ENCODE data around the gene SZT2. TPM values are rescaled to one million over a fixed set of nuclear protein-coding genes. Genes with fewer than 3 reads are reported as not detected.

SZT2 gene
- total RNA-seq, 1 donor from 2014 or later, result 11.0 TPM

DNA sequence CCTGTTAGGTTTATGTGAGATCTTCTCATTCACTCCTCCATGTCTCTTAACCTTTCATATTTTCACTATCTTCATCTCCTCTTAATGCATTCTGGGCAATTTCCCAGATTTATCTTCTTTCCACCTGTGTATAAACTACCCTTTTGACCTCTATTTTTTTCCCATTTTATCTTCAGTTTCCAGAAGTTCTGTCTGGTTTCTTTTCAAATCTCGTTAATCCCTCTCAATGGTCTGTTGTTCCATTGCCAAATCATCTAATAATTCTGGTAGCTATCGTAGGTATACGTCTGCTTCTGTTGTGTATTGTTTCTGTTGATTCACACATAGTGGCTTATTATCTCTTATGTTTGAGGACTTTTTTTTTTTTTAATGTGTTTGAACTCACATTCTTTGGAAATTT lies 89.7 kb downstream of the SZT2 start:
- H3K79me2 ChIP-seq (ENCODE audit: low read depth), result no peaks in the 10 kb centered on the region
- TF ChIP-seq EZH2 (IDR thresholded peaks at IDR 0.05) (no peak), EZH2phosphoT487 (IDR thresholded peaks at IDR 0.05) (no peak)
- TF ChIP-seq, protein P1, sequence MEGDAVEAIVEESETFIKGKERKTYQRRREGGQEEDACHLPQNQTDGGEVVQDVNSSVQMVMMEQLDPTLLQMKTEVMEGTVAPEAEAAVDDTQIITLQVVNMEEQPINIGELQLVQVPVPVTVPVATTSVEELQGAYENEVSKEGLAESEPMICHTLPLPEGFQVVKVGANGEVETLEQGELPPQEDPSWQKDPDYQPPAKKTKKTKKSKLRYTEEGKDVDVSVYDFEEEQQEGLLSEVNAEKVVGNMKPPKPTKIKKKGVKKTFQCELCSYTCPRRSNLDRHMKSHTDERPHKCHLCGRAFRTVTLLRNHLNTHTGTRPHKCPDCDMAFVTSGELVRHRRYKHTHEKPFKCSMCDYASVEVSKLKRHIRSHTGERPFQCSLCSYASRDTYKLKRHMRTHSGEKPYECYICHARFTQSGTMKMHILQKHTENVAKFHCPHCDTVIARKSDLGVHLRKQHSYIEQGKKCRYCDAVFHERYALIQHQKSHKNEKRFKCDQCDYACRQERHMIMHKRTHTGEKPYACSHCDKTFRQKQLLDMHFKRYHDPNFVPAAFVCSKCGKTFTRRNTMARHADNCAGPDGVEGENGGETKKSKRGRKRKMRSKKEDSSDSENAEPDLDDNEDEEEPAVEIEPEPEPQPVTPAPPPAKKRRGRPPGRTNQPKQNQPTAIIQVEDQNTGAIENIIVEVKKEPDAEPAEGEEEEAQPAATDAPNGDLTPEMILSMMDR (IDR thresholded peaks at IDR 0.05), result no peak
- H3K4me1 ChIP-seq, result no peaks in the 10 kb centered on the region
- H3K9ac ChIP-seq, result no peak overlapping the region
- H3F3A ChIP-seq (ENCODE audit: low read depth), result no peaks in the 10 kb centered on the region
- Mint-ChIP-seq H3K27ac (no peak overlapping the region), H3K27me3 (ENCODE audit: insufficient read depth, low read depth) (peaks cover 2% of the 10 kb centered on the region), H3K9me3 (peaks cover 3% of the 10 kb centered on the region), H3K36me3 (no peaks in the 10 kb centered on the region), H3K4me3 (no peak overlapping the region), H3K4me1 (no peaks in the 10 kb centered on the region)
- no peak overlapping the region for H3K4me2 ChIP-seq
- no peak overlapping the region for H2AFZ ChIP-seq (replicated peaks)
- H3K9me3 ChIP-seq (ENCODE audit: low read depth), result no peaks in the 10 kb centered on the region
- no peaks in the 10 kb centered on the region for H3K36me3 ChIP-seq
- no peaks in the 10 kb centered on the region for H4K20me1 ChIP-seq (ENCODE audit: low read depth)
- H3K27me3 ChIP-seq, result no peaks in the 10 kb centered on the region
- H3K27ac ChIP-seq, result no peak overlapping the region
- H3K4me3 ChIP-seq, result no peak overlapping the region
- DNase-seq (ENCODE audit: low spot score), result no peak

GRCh38 chr1:43481491-43481890 lies 91.8 kb downstream of the SZT2 start:
- no peaks in the 10 kb centered on the region for H3K79me2 ChIP-seq (ENCODE audit: low read depth)
- DNase-seq (ENCODE audit: low spot score), result no peak
- H3K9ac ChIP-seq, result no peak overlapping the region
- H2AFZ ChIP-seq (replicated peaks), result no peak overlapping the region
- Mint-ChIP-seq H3K27me3 (ENCODE audit: insufficient read depth, low read depth) (peaks cover 2% of the 10 kb centered on the region), H3K27ac (no peak overlapping the region), H3K4me3 (no peak overlapping the region), H3K9me3 (peaks cover 3% of the 10 kb centered on the region), H3K4me1 (no peaks in the 10 kb centered on the region), H3K36me3 (no peaks in the 10 kb centered on the region)
- H3K4me2 ChIP-seq, result no peak overlapping the region
- H3K36me3 ChIP-seq, result no peaks in the 10 kb centered on the region
- H3K27ac ChIP-seq, result no peak overlapping the region
- H4K20me1 ChIP-seq (ENCODE audit: low read depth), result no peaks in the 10 kb centered on the region
- H3F3A ChIP-seq (ENCODE audit: low read depth), result no peaks in the 10 kb centered on the region
- no peaks in the 10 kb centered on the region for H3K4me1 ChIP-seq
- H3K4me3 ChIP-seq, result no peak overlapping the region
- TF ChIP-seq EZH2 (IDR thresholded peaks at IDR 0.05), result no peak
- no peak for TF ChIP-seq EZH2phosphoT487 (IDR thresholded peaks at IDR 0.05)
- H3K9me3 ChIP-seq (ENCODE audit: low read depth), result no peaks in the 10 kb centered on the region
- H3K27me3 ChIP-seq, result no peaks in the 10 kb centered on the region

GRCh38 chr1:43482215-43482614 lies 92.5 kb downstream of the SZT2 start:
- no peak overlapping the region for H3K4me3 Mint-ChIP-seq

DNA sequence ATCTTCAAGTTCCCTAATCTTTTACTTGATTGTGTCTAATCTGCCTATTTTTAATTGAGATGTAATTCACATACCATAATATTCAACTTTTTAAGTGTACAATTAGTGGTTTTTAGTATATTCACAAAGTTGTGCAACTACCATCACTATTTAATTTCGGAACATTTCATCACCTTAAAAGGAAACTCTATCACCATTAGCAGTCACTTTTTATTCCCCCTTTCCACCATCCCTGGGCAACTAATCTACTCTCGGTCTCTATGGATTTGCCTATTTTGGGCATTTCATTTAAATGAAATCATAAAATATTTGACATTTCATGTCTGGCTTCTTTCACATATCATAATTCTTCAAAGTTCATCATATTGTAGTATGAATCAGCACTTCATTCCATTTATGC lies 94.7 kb downstream of the SZT2 start:
- H3K27ac Mint-ChIP-seq, result no peak overlapping the region
- peaks cover 4% of the 10 kb centered on the region for H3K27me3 Mint-ChIP-seq (ENCODE audit: insufficient read depth, low read depth)

More at GRCh38 chr1:43482215-43482614, 92.5 kb downstream of the SZT2 start:
- Histone ChIP-seq H3K79me2 (ENCODE audit: low read depth) (no peaks in the 10 kb centered on the region), H3K9me3 (ENCODE audit: low read depth) (no peaks in the 10 kb centered on the region), H3K4me3 (no peak overlapping the region), H3K27ac (no peak overlapping the region), H3F3A (ENCODE audit: low read depth) (no peaks in the 10 kb centered on the region), H4K20me1 (ENCODE audit: low read depth) (no peaks in the 10 kb centered on the region), H2AFZ (replicated peaks) (no peak overlapping the region), H3K4me2 (no peak overlapping the region), H3K9ac (no peak overlapping the region), H3K36me3 (no peaks in the 10 kb centered on the region), H3K4me1 (no peaks in the 10 kb centered on the region), H3K27me3 (no peaks in the 10 kb centered on the region)
- TF ChIP-seq, protein P1 (IDR thresholded peaks at IDR 0.05), result no peak
- TF ChIP-seq EZH2 (IDR thresholded peaks at IDR 0.05) (no peak), EZH2phosphoT487 (IDR thresholded peaks at IDR 0.05) (no peak)
- H3K36me3 Mint-ChIP-seq, result no peaks in the 10 kb centered on the region
- H3K4me1 Mint-ChIP-seq, result no peaks in the 10 kb centered on the region
- DNase-seq (ENCODE audit: low spot score), result no peak
- H3K27me3 Mint-ChIP-seq (ENCODE audit: insufficient read depth, low read depth), result peaks cover 3% of the 10 kb centered on the region
- peaks cover 3% of the 10 kb centered on the region for H3K9me3 Mint-ChIP-seq
- H3K27ac Mint-ChIP-seq, result no peak overlapping the region

More for the DNA sequence above, 94.7 kb downstream of the SZT2 start:
- no peaks in the 10 kb centered on the region for H3K4me1 Mint-ChIP-seq
- no peak overlapping the region for H3K4me3 Mint-ChIP-seq
- Histone ChIP-seq H3K79me2 (ENCODE audit: low read depth) (no peaks in the 10 kb centered on the region), H3K27ac (no peak overlapping the region), H2AFZ (replicated peaks) (no peak overlapping the region), H3K4me1 (no peaks in the 10 kb centered on the region), H3K36me3 (no peaks in the 10 kb centered on the region), H3K9me3 (ENCODE audit: low read depth) (no peaks in the 10 kb centered on the region), H3F3A (ENCODE audit: low read depth) (no peaks in the 10 kb centered on the region), H3K9ac (no peak overlapping the region), H3K4me2 (no peak overlapping the region), H4K20me1 (ENCODE audit: low read depth) (no peaks in the 10 kb centered on the region), H3K27me3 (no peaks in the 10 kb centered on the region), H3K4me3 (no peak overlapping the region)
- TF ChIP-seq EZH2phosphoT487 (IDR thresholded peaks at IDR 0.05) (no peak), EZH2 (IDR thresholded peaks at IDR 0.05) (no peak)
- TF ChIP-seq, protein P1 (IDR thresholded peaks at IDR 0.05), result no peak
- H3K36me3 Mint-ChIP-seq, result peaks cover 2% of the 10 kb centered on the region
- DNase-seq (ENCODE audit: low spot score), result no peak
- H3K9me3 Mint-ChIP-seq, result peaks cover 14% of the 10 kb centered on the region
